ENCODE data around the gene FCER2. TPM values are rescaled to one million over a fixed set of nuclear protein-coding genes. Genes with fewer than 3 reads are reported as not detected.

FCER2 gene, protein sequence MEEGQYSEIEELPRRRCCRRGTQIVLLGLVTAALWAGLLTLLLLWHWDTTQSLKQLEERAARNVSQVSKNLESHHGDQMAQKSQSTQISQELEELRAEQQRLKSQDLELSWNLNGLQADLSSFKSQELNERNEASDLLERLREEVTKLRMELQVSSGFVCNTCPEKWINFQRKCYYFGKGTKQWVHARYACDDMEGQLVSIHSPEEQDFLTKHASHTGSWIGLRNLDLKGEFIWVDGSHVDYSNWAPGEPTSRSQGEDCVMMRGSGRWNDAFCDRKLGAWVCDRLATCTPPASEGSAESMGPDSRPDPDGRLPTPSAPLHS
- total RNA-seq (2016; rRNA removed; fragmentation: Illumina TruSeq; extraction: Trizol), result not detected in 2 replicates
- total RNA-seq (2016; cell fraction: cytosol; rRNA removed; fragmentation: Illumina TruSeq; extraction: Trizol; ENCODE audit: low read depth), result not detected in 2 replicates
- not detected in 2 replicates for total RNA-seq (2016; cell fraction: insoluble cytoplasmic fraction; rRNA removed; fragmentation: Illumina TruSeq; extraction: Trizol)
- total RNA-seq (2016; cell fraction: membrane; rRNA removed; fragmentation: Illumina TruSeq; extraction: Trizol), result not detected in 2 replicates
- total RNA-seq (2016; cell fraction: nucleus; rRNA removed; fragmentation: Illumina TruSeq; extraction: Trizol), result not detected in 2 replicates
- not detected in 2 replicates for polyA plus RNA-seq (2011; rRNA removed)
- 0.03 TPM in 1 of 2 replicates, not detected in the other for polyA plus RNA-seq (2011; cell fraction: cytosol; rRNA removed)
- 0.09 TPM in 1 of 2 replicates, not detected in the other for polyA plus RNA-seq (2011; cell fraction: nucleus; rRNA removed)
- not detected in 2 replicates for polyA plus RNA-seq (2012)
- not detected in 2 replicates for polyA plus RNA-seq (2016; cell fraction: cytosol; fragmentation: Illumina TruSeq; extraction: Trizol; ENCODE audit: low read depth)
- polyA plus RNA-seq (2016; cell fraction: insoluble cytoplasmic fraction; fragmentation: Illumina TruSeq; extraction: Trizol; ENCODE audit: low read depth), result not detected in 2 replicates
- polyA plus RNA-seq (2016; cell fraction: membrane; fragmentation: Illumina TruSeq; extraction: Trizol; ENCODE audit: low read depth), result not detected in 2 replicates
- not detected in 2 replicates for polyA plus RNA-seq (2016; cell fraction: nucleus; fragmentation: Illumina TruSeq; extraction: Trizol; ENCODE audit: insufficient read depth, low read depth)
- polyA minus RNA-seq (2011; rRNA and poly(A)+ RNA removed; ENCODE audit: low replicate concordance), result 0.14 TPM in 1 of 2 replicates, not detected in the other
- polyA minus RNA-seq (2011; cell fraction: cytosol; rRNA and poly(A)+ RNA removed), result not detected in 2 replicates
- not detected in 2 replicates for polyA minus RNA-seq (2011; cell fraction: nucleus; rRNA and poly(A)+ RNA removed)
- Bru-seq, nascent RNA, result percentile 20 among the genes with signal in this experiment
- BruChase-seq, experiment 1, labeled RNA remaining after a 6-hour chase, result percentile 17 among the genes with signal in this experiment
- percentile 21 among the genes with signal in this experiment for BruChase-seq, experiment 2, labeled RNA remaining after a 2-hour chase
- long read RNA-seq, experiment 1, result 0 reads
- long read RNA-seq, experiment 2, result 0 reads

DNA sequence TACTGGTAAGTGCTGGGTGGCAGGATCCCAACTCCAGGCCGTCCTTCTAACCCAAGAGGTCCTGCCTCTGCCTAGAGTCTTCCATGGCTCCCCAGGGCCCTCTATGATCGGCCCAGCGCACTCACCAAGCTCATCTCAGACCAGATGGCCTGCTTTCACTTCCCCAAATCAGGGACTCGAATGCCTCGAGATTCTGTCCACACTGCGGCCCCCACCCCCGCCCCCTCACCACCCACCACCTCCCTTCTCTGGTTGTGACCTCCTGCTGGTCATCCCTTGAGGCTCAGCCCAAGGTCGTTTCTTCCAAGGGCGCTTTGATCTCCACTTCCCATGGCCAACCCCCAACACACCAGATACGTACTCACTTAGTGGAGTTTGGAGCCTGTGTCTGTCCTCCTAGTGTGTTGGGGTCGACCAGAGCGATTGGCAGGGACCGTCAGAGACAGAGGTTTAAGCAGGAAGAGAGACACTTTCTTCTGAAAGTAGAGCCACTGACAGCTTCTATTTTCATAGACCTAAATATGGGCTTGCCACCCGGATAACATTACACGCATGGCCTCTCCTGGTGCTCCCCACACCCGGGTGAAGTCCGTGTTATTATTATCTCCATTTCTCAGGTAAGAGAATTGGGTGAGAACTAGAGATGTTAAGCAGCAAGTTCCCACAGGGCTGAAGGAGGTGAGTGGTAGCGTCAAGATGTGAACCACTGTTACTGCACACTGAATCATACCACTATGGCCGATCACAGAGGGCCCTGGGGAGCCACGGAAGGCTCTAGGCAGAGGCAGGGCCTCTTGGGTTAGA is at the start of gene FCER2:
Gene FCER2, minus strand, starts transcription at position 478 of the 804 bp plus-strand sequence. CDS start 2,371 bp downstream, outside the sequence.
- WGBS (ENCODE audit: low lambda C conversion rate), result 14% methylated on average over 17 of the region's 20 CpGs
- Histone ChIP-seq H3K9ac (ENCODE audit: insufficient read depth, low read depth, low read length) (no peak within 1 kb of the TSS), H2AFZ (ENCODE audit: low read length) (no peak within 1 kb of the TSS), H3K79me2 (ENCODE audit: insufficient read depth, low read length) (no peaks in the 10 kb centered on the region), H3K36me3 (replicated peaks in 1 of 2; ENCODE audit: control insufficient read depth in 1 of 2, insufficient read depth in 2 of 2, low read length in 2 of 2) (no peaks in the 10 kb centered on the region), H3K4me3 (replicated peaks in 1 of 3; ENCODE audit: insufficient read depth in 1 of 3, low read depth in 2 of 3, low read length in 3 of 3) (no peak within 1 kb of the TSS), H3K27me3 (ENCODE audit: control insufficient read depth in 1 of 2, insufficient read depth in 2 of 2, low read length in 2 of 2) (peaks cover 0 to 24% of the 10 kb centered on the region in 2 experiments; a peak in 2 of 5 replicates), H3K27ac (ENCODE audit: extremely low read length, insufficient read depth, low read length) (no peak within 1 kb of the TSS), H4K20me1 (ENCODE audit: insufficient read depth, low read length) (no peaks in the 10 kb centered on the region), H3K9me3 (ENCODE audit: low read length) (no peaks in the 10 kb centered on the region), H3K4me2 (ENCODE audit: low read depth, low read length) (no peak within 1 kb of the TSS; the same call in 1 of the 2 replicates), H3K4me1 (ENCODE audit: insufficient read depth, low read length) (peaks cover 11% of the 10 kb centered on the region)
- BruUV-seq (replicated peaks), result no TSS peak
- intact Hi-C loops (cut with micrococcal nuclease; ENCODE audit: unreplicated experiment), result no loop called here
- ATAC-seq (no peak; the same call in 2 of the 3 replicates), DNase-seq (ENCODE audit: low spot score) (peak; percentile 39), FAIRE-seq (no peak)
- ChIA-PET POLR2A (no interaction called here), CTCF (ENCODE audit: low intra/inter-chr PET ratio, low total read pairs) (no interaction called here)
- TF ChIP-seq, protein P1, sequence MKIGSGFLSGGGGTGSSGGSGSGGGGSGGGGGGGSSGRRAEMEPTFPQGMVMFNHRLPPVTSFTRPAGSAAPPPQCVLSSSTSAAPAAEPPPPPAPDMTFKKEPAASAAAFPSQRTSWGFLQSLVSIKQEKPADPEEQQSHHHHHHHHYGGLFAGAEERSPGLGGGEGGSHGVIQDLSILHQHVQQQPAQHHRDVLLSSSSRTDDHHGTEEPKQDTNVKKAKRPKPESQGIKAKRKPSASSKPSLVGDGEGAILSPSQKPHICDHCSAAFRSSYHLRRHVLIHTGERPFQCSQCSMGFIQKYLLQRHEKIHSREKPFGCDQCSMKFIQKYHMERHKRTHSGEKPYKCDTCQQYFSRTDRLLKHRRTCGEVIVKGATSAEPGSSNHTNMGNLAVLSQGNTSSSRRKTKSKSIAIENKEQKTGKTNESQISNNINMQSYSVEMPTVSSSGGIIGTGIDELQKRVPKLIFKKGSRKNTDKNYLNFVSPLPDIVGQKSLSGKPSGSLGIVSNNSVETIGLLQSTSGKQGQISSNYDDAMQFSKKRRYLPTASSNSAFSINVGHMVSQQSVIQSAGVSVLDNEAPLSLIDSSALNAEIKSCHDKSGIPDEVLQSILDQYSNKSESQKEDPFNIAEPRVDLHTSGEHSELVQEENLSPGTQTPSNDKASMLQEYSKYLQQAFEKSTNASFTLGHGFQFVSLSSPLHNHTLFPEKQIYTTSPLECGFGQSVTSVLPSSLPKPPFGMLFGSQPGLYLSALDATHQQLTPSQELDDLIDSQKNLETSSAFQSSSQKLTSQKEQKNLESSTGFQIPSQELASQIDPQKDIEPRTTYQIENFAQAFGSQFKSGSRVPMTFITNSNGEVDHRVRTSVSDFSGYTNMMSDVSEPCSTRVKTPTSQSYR (CRISPR knock-in tag; IDR thresholded peaks at IDR 0.05; ENCODE audit: borderline replicate concordance), result peak; percentile 55; the same call in 1 of the 2 replicates
- TF ChIP-seq EP300 (IDR thresholded peaks at IDR 0.05; ENCODE audit: low read depth in 2 of 2, low read length in 2 of 2), result peak in 1 of 2 experiments; percentile 6; a peak in 1 of 4 replicates
- no peak for TF ChIP-seq EP300 (CRISPR knock-in tag; IDR thresholded peaks at IDR 0.05; ENCODE audit: borderline replicate concordance)
- TF ChIP-seq, protein P2, sequence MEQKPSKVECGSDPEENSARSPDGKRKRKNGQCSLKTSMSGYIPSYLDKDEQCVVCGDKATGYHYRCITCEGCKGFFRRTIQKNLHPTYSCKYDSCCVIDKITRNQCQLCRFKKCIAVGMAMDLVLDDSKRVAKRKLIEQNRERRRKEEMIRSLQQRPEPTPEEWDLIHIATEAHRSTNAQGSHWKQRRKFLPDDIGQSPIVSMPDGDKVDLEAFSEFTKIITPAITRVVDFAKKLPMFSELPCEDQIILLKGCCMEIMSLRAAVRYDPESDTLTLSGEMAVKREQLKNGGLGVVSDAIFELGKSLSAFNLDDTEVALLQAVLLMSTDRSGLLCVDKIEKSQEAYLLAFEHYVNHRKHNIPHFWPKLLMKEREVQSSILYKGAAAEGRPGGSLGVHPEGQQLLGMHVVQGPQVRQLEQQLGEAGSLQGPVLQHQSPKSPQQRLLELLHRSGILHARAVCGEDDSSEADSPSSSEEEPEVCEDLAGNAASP (CRISPR knock-in tag; IDR thresholded peaks at IDR 0.05; ENCODE audit: borderline replicate concordance), result no peak
- in situ Hi-C loops (cut with HindIII; ENCODE audit: extremely low pct_ligation_motif_present, low pct_unique_long_range_greater_than_20kb), result no loop called here
